ENCODE data around the gene TP63. TPM values are rescaled to one million over a fixed set of nuclear protein-coding genes. Genes with fewer than 3 reads are reported as not detected.

Gene TP63
- polyA plus RNA-seq, 1 donor from 2014 or later, result 0.12 TPM

DNA sequence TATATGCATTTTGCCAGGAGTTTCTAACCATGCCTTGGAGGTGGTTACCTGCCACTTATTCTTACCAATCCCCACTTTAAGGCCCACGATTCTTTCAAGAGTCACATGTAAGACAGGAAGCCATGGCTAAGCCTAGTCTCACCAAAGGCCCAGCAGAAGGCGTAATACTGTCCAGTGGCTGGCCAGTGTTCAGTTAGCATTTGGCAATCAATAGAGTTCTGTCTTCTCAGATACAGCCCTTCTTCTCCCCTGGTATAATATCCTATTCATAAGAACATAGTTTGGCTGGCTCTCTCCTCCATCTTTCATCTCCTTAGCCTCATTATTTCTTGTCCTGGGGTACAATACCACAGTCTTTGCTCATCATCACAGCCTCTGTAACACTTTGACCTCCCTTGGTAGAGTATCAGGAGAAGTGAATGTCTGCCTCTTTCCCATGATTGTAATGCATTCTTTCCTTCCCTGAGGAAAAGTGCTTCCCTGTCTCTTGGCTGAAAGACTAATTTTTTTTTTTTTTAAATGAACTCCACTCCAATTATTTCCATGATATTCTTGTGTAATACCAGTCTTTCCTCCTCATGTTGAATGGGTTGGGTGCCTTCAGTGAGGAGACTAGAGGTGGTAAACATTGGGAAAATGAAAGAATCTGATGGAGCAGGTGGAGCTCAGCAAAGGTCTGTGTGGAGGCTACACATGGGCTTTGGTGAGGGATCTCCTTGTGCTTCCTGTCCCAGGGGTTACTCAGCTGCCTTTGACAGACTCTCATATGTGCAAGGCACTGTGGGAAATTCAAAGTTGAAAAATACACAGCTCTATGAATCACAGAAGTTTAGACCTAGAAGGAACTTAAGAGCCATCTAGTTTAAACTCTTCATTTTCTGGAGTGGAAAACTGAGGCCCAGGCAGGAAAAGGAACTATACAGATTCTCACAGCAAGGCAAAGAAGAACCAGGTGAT, 271.3 kb downstream of the TP63 start:
- Histone ChIP-seq H3K9ac (ENCODE audit: low read length) (no peak overlapping the region), H2AFZ (ENCODE audit: low read depth, low read length) (no peak overlapping the region), H3F3A (ENCODE audit: insufficient read depth, low read length, poor library complexity, severe bottlenecking) (no peaks in the 10 kb centered on the region), H3K9me2 (ENCODE audit: insufficient read depth, low read length) (no peaks in the 10 kb centered on the region), H3K9me3 (ENCODE audit: low read length) (no peaks in the 10 kb centered on the region), H3K36me3 (ENCODE audit: insufficient read depth, low read length) (no peaks in the 10 kb centered on the region), H3K27me3 (ENCODE audit: insufficient read depth, low read depth, low read length) (no peaks in the 10 kb centered on the region), H3K4me2 (ENCODE audit: low read length) (no peak overlapping the region), H3K27ac (ENCODE audit: low read length) (no peak overlapping the region), H3K4me3 (ENCODE audit: low read length) (no peak overlapping the region), H3K79me2 (replicated peaks; ENCODE audit: insufficient read depth, low read length) (no peaks in the 10 kb centered on the region), H4K20me1 (ENCODE audit: insufficient read depth) (no peaks in the 10 kb centered on the region)
- no peak for TF ChIP-seq EP300 (conservative IDR thresholded peaks at IDR 0.05; ENCODE audit: poor library complexity, severe bottlenecking)
- TF ChIP-seq, protein P1, sequence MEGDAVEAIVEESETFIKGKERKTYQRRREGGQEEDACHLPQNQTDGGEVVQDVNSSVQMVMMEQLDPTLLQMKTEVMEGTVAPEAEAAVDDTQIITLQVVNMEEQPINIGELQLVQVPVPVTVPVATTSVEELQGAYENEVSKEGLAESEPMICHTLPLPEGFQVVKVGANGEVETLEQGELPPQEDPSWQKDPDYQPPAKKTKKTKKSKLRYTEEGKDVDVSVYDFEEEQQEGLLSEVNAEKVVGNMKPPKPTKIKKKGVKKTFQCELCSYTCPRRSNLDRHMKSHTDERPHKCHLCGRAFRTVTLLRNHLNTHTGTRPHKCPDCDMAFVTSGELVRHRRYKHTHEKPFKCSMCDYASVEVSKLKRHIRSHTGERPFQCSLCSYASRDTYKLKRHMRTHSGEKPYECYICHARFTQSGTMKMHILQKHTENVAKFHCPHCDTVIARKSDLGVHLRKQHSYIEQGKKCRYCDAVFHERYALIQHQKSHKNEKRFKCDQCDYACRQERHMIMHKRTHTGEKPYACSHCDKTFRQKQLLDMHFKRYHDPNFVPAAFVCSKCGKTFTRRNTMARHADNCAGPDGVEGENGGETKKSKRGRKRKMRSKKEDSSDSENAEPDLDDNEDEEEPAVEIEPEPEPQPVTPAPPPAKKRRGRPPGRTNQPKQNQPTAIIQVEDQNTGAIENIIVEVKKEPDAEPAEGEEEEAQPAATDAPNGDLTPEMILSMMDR (IDR thresholded peaks at IDR 0.05; ENCODE audit: poor library complexity, severe bottlenecking), result no peak
- no peak for TF ChIP-seq POLR2AphosphoS5 (IDR thresholded peaks at IDR 0.05)
- TF ChIP-seq TAF1 (IDR thresholded peaks at IDR 0.05; ENCODE audit: low read depth), result no peak
- TF ChIP-seq, protein P2, sequence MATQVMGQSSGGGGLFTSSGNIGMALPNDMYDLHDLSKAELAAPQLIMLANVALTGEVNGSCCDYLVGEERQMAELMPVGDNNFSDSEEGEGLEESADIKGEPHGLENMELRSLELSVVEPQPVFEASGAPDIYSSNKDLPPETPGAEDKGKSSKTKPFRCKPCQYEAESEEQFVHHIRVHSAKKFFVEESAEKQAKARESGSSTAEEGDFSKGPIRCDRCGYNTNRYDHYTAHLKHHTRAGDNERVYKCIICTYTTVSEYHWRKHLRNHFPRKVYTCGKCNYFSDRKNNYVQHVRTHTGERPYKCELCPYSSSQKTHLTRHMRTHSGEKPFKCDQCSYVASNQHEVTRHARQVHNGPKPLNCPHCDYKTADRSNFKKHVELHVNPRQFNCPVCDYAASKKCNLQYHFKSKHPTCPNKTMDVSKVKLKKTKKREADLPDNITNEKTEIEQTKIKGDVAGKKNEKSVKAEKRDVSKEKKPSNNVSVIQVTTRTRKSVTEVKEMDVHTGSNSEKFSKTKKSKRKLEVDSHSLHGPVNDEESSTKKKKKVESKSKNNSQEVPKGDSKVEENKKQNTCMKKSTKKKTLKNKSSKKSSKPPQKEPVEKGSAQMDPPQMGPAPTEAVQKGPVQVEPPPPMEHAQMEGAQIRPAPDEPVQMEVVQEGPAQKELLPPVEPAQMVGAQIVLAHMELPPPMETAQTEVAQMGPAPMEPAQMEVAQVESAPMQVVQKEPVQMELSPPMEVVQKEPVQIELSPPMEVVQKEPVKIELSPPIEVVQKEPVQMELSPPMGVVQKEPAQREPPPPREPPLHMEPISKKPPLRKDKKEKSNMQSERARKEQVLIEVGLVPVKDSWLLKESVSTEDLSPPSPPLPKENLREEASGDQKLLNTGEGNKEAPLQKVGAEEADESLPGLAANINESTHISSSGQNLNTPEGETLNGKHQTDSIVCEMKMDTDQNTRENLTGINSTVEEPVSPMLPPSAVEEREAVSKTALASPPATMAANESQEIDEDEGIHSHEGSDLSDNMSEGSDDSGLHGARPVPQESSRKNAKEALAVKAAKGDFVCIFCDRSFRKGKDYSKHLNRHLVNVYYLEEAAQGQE (IDR thresholded peaks at IDR 0.05; ENCODE audit: borderline replicate concordance), result no peak
- TF ChIP-seq EZH2 (IDR thresholded peaks at IDR 0.05; ENCODE audit: borderline replicate concordance, insufficient read depth, low read length, poor library complexity, severe bottlenecking), result no peak
- TF ChIP-seq SMC3 (conservative IDR thresholded peaks at IDR 0.05; ENCODE audit: poor library complexity), result no peak
- no peak for TF ChIP-seq RAD21 (conservative IDR thresholded peaks at IDR 0.05)
- no peak for TF ChIP-seq MXI1 (conservative IDR thresholded peaks at IDR 0.05; ENCODE audit: poor library complexity, severe bottlenecking)

DNA sequence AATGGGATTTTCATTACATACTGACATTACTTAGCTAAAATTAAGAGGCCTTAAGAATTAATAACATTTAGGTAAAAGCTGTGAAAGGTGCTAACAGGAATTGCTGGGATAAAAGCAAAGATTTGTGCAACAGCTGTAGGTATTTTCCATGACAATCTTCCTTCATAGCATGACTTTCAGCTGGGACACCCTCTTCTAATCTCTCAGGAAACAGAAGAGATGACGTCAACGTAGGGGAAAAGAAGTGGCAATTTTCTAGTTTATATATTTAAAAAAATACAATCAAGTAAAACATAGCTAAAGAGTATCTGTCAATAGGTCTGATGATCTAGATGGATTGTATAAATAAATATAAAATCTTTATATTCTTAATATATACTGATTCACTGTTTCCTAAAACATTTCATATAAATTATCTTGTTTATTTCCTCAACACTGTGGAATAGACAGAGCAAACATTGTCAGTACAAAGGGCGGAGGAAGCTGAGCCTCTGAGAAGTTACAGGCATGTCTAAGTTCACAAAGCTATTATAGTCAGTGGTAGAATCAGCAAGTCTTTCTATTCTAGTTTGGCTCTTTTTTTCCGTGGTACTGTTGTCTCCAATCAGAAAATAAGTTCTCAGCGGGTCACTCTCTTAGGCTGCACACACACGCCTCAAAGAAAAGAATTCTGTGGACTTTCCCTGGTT, 272.5 kb downstream of the TP63 start:
- Histone ChIP-seq H4K20me1 (ENCODE audit: insufficient read depth) (no peaks in the 10 kb centered on the region), H3K9me3 (ENCODE audit: low read length) (no peaks in the 10 kb centered on the region), H3K36me3 (ENCODE audit: insufficient read depth, low read length) (no peaks in the 10 kb centered on the region), H3F3A (ENCODE audit: insufficient read depth, low read length, poor library complexity, severe bottlenecking) (no peaks in the 10 kb centered on the region), H3K9me2 (ENCODE audit: insufficient read depth, low read length) (no peaks in the 10 kb centered on the region), H3K27me3 (ENCODE audit: insufficient read depth, low read depth, low read length) (no peaks in the 10 kb centered on the region), H3K4me2 (ENCODE audit: low read length) (no peak overlapping the region), H3K4me3 (ENCODE audit: low read length) (no peak overlapping the region), H3K9ac (ENCODE audit: low read length) (no peak overlapping the region), H2AFZ (ENCODE audit: low read depth, low read length) (no peak overlapping the region), H3K27ac (ENCODE audit: low read length) (no peak overlapping the region), H3K79me2 (replicated peaks; ENCODE audit: insufficient read depth, low read length) (no peaks in the 10 kb centered on the region)
- TF ChIP-seq SMC3 (conservative IDR thresholded peaks at IDR 0.05; ENCODE audit: poor library complexity) (no peak), MXI1 (conservative IDR thresholded peaks at IDR 0.05; ENCODE audit: poor library complexity, severe bottlenecking) (no peak), EZH2 (IDR thresholded peaks at IDR 0.05; ENCODE audit: borderline replicate concordance, insufficient read depth, low read length, poor library complexity, severe bottlenecking) (no peak), POLR2AphosphoS5 (IDR thresholded peaks at IDR 0.05) (no peak), TAF1 (IDR thresholded peaks at IDR 0.05; ENCODE audit: low read depth) (no peak), RAD21 (conservative IDR thresholded peaks at IDR 0.05) (no peak), EP300 (conservative IDR thresholded peaks at IDR 0.05; ENCODE audit: poor library complexity, severe bottlenecking) (no peak)
- TF ChIP-seq, protein P1 (IDR thresholded peaks at IDR 0.05; ENCODE audit: poor library complexity, severe bottlenecking), result no peak
- TF ChIP-seq, protein P2 (IDR thresholded peaks at IDR 0.05; ENCODE audit: borderline replicate concordance), result no peak
